Activated CD8-positive, alpha-beta memory T cell treated with anti-CD3 and anti-CD28 coated beads, Interleukin-2, amount 50 U/mL, for 1 hour (primary cell): ENCODE results near the gene SLC25A22.

Experiments used
- DNase-seq: peaks from one replicate; pipeline ENCODE4 v3.0.0-alpha.2; 2020; ENCODE audit errors: extremely low read depth

The SLC25A22 gene

GRCh38 chr11:746289-747157 lies 51.6 kb downstream of the SLC25A22 start:
- no peak for DNase-seq

GRCh38 chr11:745428-745827 lies 52.7 kb downstream of the SLC25A22 start:
- no peak for DNase-seq

- DNase-seq, result no peak
Observed at GRCh38 chr11:742571-743201, 55.4 kb downstream of the SLC25A22 start.

GRCh38 chr11:742156-742546 lies 55.9 kb downstream of the SLC25A22 start:
- DNase-seq, result no peak
